GM23248 (cell line): Measurements from ENCODE around the gene DGKB. TPM values are rescaled to one million over a fixed set of nuclear protein-coding genes. Genes with fewer than 3 reads are reported as not detected.

ENCODE experiments used
- DNase-seq: peaks from one replicate; pipeline ENCODE4 v3.0.0-alpha.2; 2015
- H2AFZ ChIP-seq: fragments of 200-600 bp; sonication (generic); 2 replicates; pipeline ENCODE4 v1.6.1; 2016; ENCODE audit warnings: antibody characterized with exemption
- H3F3A ChIP-seq: fragments of 200-600 bp; sonication (generic); 2 replicates; pipeline ENCODE4 v1.6.1; 2016; ENCODE audit warnings: mild to moderate bottlenecking, antibody characterized with exemption, mixed run types; ENCODE audit not compliant: insufficient read depth
- H3K27ac ChIP-seq: fragments of 200-600 bp; sonication (generic); 2 replicates; pipeline ENCODE4 v1.5.1; 2016; ENCODE audit warnings: mild to moderate bottlenecking
- H3K27me3 ChIP-seq: fragments of 200-600 bp; sonication (generic); replicated peaks from 2 replicates; pipeline ENCODE4 v1.6.1; 2016; ENCODE audit warnings: mild to moderate bottlenecking; ENCODE audit not compliant: insufficient read depth
- H3K36me3 ChIP-seq: fragments of 200-600 bp; sonication (generic); 2 replicates; pipeline ENCODE4 v1.6.1; 2016; ENCODE audit warnings: low read depth, mild to moderate bottlenecking
- H3K4me1 ChIP-seq: fragments of 200-600 bp; sonication (generic); 2 replicates; pipeline ENCODE4 v1.6.1; 2016; ENCODE audit warnings: mild to moderate bottlenecking; ENCODE audit not compliant: insufficient read depth
- H3K4me2 ChIP-seq: fragments of 200-600 bp; sonication (generic); one replicate; pipeline ENCODE4 v1.6.1; 2016; ENCODE audit warnings: mild to moderate bottlenecking; ENCODE audit not compliant: unreplicated experiment
- H3K4me3 ChIP-seq: fragments of 200-600 bp; sonication (generic); 2 replicates; pipeline ENCODE4 v1.5.1; 2016; ENCODE audit warnings: mild to moderate bottlenecking
- H3K79me2 ChIP-seq: fragments of 200-600 bp; sonication (generic); 2 replicates; pipeline ENCODE4 v1.6.1; 2016; ENCODE audit warnings: mild to moderate bottlenecking; ENCODE audit not compliant: insufficient read depth
- H3K9ac ChIP-seq: fragments of 200-600 bp; sonication (generic); 2 replicates; pipeline ENCODE4 v1.6.1; 2016; ENCODE audit warnings: mild to moderate bottlenecking
- H3K9me2 ChIP-seq: fragments of 200-600 bp; sonication (generic); 2 replicates; pipeline ENCODE4 v1.6.1; 2016; ENCODE audit warnings: mixed run types, mild to moderate bottlenecking, moderate library complexity; ENCODE audit not compliant: insufficient read depth
- H3K9me3 ChIP-seq: fragments of 200-600 bp; sonication (generic); one replicate; pipeline ENCODE4 v1.6.1; 2017; ENCODE audit warnings: low read depth
- H4K20me1 ChIP-seq: fragments of 200-600 bp; sonication (generic); 2 replicates; pipeline ENCODE4 v1.6.0; 2016; ENCODE audit not compliant: insufficient read depth
- EZH2 ChIP-seq: fragments of 200-600 bp; sonication (generic); IDR thresholded peaks from 2 replicates; pipeline ENCODE4 v1.6.1; 2018; ENCODE audit warnings: antibody characterized with exemption, mild to moderate bottlenecking; ENCODE audit not compliant: insufficient read depth, poor library complexity, severe bottlenecking
- EZH2phosphoT487 ChIP-seq: fragments of 200-600 bp; sonication (generic); IDR thresholded peaks from 2 replicates; pipeline ENCODE4 v1.6.1; 2018; ENCODE audit warnings: antibody characterized with exemption, moderate library complexity, mild to moderate bottlenecking, low read depth; ENCODE audit not compliant: insufficient read depth
- WGBS, 2 experiments: methylation state at CpG; one replicate each; pipeline ENCODE4 v1.1.6; 2015 to 2017; ENCODE audit warnings: low lambda C conversion rate in 2 of 2, low coverage in 1 of 2; ENCODE audit errors: missing lambda C conversion rate in 2 of 2; 5-methylcytosine and 5-hydroxymethylcytosine counted together
- in situ Hi-C: fragments of 300-500 bp; cut with MboI; formaldehyde crosslinking; loops from 2 replicates; pipeline ENCODE4 v1.15.0; 2020
- polyA plus RNA-seq: library from polyadenylated mRNA; unstranded; fragments of >200 nt; fragmentation: Nextera tagmentation; extraction: Ambion mirVana; gene quantifications from 2 replicates; pipeline ENCODE4 v1.2.1, GENCODE V29; 2016
- total RNA-seq: library from RNA; depleted of rRNA; stranded (reverse); fragments of >200 nt; shearing (Covaris generic); gene quantifications from 2 replicates; pipeline ENCODE4 v1.2.3, GENCODE V29; 2014

Gene DGKB
- total and polyA plus RNA-seq, 2 experiments from 2014 or later: 0.65 to 1.7 TPM

- no peaks in the 10 kb centered on the region for H3K36me3 ChIP-seq
- H3K4me1 ChIP-seq: peaks cover 50% of the 10 kb centered on the region
- in situ Hi-C loops: no loop called here
- H3K79me2 ChIP-seq: no peaks in the 10 kb centered on the region
- no peaks in the 10 kb centered on the region for H3K9me3 ChIP-seq
- no peak overlapping the region for H3K27ac ChIP-seq
- H3K4me2 ChIP-seq: peak overlapping the region; percentile 49
- no peak for TF ChIP-seq EZH2
- TF ChIP-seq EZH2phosphoT487: no peak
- H2AFZ ChIP-seq: no peak overlapping the region
- DNase-seq: peak; percentile 50
- H4K20me1 ChIP-seq: no peaks in the 10 kb centered on the region
- no peak overlapping the region for H3K9ac ChIP-seq
- H3K27me3 ChIP-seq: no peaks in the 10 kb centered on the region
- H3F3A ChIP-seq: peaks cover 30% of the 10 kb centered on the region; the same call in 1 of the 2 replicates
- no peak overlapping the region for H3K4me3 ChIP-seq
- no peaks in the 10 kb centered on the region for H3K9me2 ChIP-seq
Measured at GRCh38 chr7:14766747-14767146, 135.8 kb downstream of the DGKB start.

GRCh38 chr7:14765731-14766130, 136.8 kb downstream of the DGKB start:
- peak; percentile 43 for DNase-seq

DNA sequence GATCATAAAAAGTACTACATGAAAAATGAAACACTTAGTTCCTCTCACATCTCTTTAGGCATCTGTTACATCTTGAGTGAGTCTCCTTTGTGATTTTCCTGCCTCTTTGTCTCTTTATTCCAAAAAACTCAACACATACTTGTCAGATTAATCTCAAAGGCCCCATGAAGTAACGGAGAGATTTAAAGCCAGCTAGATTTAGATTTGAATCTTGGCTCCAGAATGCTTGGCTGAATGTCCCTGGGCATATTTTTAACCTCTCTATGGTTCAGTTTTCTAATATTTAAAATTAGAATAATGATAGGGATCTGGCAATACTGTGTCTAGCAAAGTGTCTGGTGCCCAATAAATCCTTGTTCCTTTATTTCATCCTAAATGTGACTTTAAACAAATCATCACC, 140.0 kb downstream of the DGKB start:
- no peaks in the 10 kb centered on the region for H3K27me3 ChIP-seq
- peak; percentile 24 for DNase-seq
- in situ Hi-C loops: no loop called here

More at GRCh38 chr7:14765731-14766130, 136.8 kb downstream of the DGKB start:
- WGBS, 2 experiments: 60 to 70% methylated on average over 2 of the region's 2 CpGs
- H3K4me3 ChIP-seq: no peak overlapping the region
- no peaks in the 10 kb centered on the region for H3K36me3 ChIP-seq
- no peak for TF ChIP-seq EZH2phosphoT487
- no peak for TF ChIP-seq EZH2
- no peaks in the 10 kb centered on the region for H3K9me3 ChIP-seq
- peaks cover 60% of the 10 kb centered on the region for H3K4me1 ChIP-seq
- H2AFZ ChIP-seq: no peak overlapping the region
- H4K20me1 ChIP-seq: no peaks in the 10 kb centered on the region
- peak overlapping the region; percentile 8 for H3K4me2 ChIP-seq
- no peaks in the 10 kb centered on the region for H3K9me2 ChIP-seq
- no peak overlapping the region for H3K9ac ChIP-seq
- in situ Hi-C loops: no loop called here
- no peaks in the 10 kb centered on the region for H3K27me3 ChIP-seq
- H3F3A ChIP-seq: peaks cover 39% of the 10 kb centered on the region
- no peaks in the 10 kb centered on the region for H3K79me2 ChIP-seq
- H3K27ac ChIP-seq: no peak overlapping the region

DNA sequence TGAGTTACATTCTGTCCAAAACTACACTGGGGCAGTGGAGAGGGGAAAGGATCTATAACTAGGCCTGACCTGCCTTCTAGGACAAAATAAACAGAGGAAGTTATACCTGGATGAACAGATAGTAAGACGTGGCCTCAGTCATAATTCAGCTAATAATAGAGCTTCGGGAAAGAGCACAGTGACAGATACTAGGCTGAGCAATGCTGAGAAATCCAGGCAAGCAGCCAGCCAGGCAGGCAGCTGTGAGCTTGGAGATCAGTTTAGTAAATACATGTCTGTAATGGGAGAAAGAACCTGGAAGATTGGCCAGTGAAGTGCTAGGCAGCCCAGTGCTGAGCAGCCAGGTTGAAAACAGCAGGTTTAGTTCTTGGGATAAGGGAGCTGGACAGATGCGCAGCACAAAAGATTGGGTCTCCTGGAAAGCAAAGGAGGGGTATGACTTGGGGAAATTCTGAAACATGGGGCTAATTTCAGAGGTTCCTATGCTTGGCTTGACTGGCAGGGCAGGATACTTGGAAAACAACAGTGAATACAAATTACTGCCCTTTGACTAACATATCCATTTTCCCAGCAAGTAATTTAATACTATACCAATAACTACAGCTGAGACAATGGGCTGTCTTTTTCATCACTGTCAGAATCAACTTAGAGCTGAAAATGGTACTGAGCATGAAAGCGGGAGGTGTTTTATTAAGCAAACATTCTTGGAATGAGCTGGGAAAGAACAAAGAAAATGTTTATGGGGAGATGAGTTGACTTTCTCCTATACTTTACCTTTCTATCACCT, 140.8 kb downstream of the DGKB start:
- no peak overlapping the region for H3K4me3 ChIP-seq
- peaks cover 45% of the 10 kb centered on the region for H3K4me1 ChIP-seq
- peak overlapping the region; percentile 63 for H3K4me2 ChIP-seq
- WGBS, 2 experiments: 45 to 49% methylated on average over 4 of the region's 4 CpGs
- H3K79me2 ChIP-seq: no peaks in the 10 kb centered on the region
- H3K9me3 ChIP-seq: no peaks in the 10 kb centered on the region
- H3K27me3 ChIP-seq: no peaks in the 10 kb centered on the region
- peak; percentile 91 for DNase-seq
- peak overlapping the region; percentile 74 for H3K27ac ChIP-seq
- H3F3A ChIP-seq: peaks cover 32% of the 10 kb centered on the region
- no peaks in the 10 kb centered on the region for H3K36me3 ChIP-seq
- no peaks in the 10 kb centered on the region for H4K20me1 ChIP-seq
- H2AFZ ChIP-seq: peak overlapping the region; percentile 61
- TF ChIP-seq EZH2phosphoT487 (no peak), EZH2 (no peak)
- peak overlapping the region; percentile 40 for H3K9ac ChIP-seq
- no peaks in the 10 kb centered on the region for H3K9me2 ChIP-seq
- in situ Hi-C loops: no loop called here

More for the DNA sequence above, 140.0 kb downstream of the DGKB start:
- Histone ChIP-seq H3K4me3 (no peak overlapping the region), H3F3A (peaks cover 34% of the 10 kb centered on the region), H3K9me3 (no peaks in the 10 kb centered on the region), H3K4me2 (peak overlapping the region; percentile 6), H4K20me1 (no peaks in the 10 kb centered on the region), H2AFZ (no peak overlapping the region), H3K27ac (no peak overlapping the region), H3K36me3 (no peaks in the 10 kb centered on the region), H3K9me2 (no peaks in the 10 kb centered on the region), H3K9ac (no peak overlapping the region), H3K79me2 (no peaks in the 10 kb centered on the region), H3K4me1 (peaks cover 53% of the 10 kb centered on the region)
- TF ChIP-seq EZH2 (no peak), EZH2phosphoT487 (no peak)
- 4 to 5% methylated on average over 1 of the region's 1 CpG for WGBS, 2 experiments
